Transverse colon (tissue), 4 donors: ENCODE results near the gene AZU1. TPM values are rescaled to one million over a fixed set of nuclear protein-coding genes. Genes with fewer than 3 reads are reported as not detected.
"Not testable (repeated sequence)": the region's sequence is repeated elsewhere in the genome, so short reads cannot be mapped to it uniquely, and the experiment has no call there.

Source experiments
- DNase-seq: peaks from one replicate; pipeline ENCODE4 v3.0.0-alpha.2; 2019
- H3K27ac ChIP-seq, 4 donors: fragments of 200-600 bp; sonication (generic); 2 replicates each; pipeline ENCODE4 v1.5.1; 2016 to 2018; ENCODE audit warnings: inconsistent platforms in 4 of 4
- H3K27me3 ChIP-seq: fragments of 200-600 bp; sonication (generic); 2 replicates; pipeline ENCODE4 v1.5.1; 2017; ENCODE audit warnings: inconsistent platforms
- H3K36me3 ChIP-seq, 4 donors: fragments of 200-600 bp; sonication (generic); 2 replicates each; pipeline ENCODE4 v1.5.1; 2017 to 2019; ENCODE audit warnings: inconsistent platforms in 4 of 4
- H3K4me1 ChIP-seq, 4 donors: fragments of 200-600 bp; sonication (generic); 2 replicates each; pipeline ENCODE4 v1.5.1; 2017 to 2020; ENCODE audit warnings: inconsistent platforms in 4 of 4
- H3K4me3 ChIP-seq, 4 donors: fragments of 200-600 bp; sonication (generic); 1 replicate in 1 of 4; 2 replicates in 3 of 4; pipeline versions ENCODE4 v1.5.1 to v1.6.1; 2017 to 2019; ENCODE audit warnings: inconsistent platforms in 4 of 4
- H3K9me3 ChIP-seq, 2 donors: fragments of 200-600 bp; sonication (generic); 2 replicates each; pipeline ENCODE4 v1.5.1; 2017 to 2019; ENCODE audit warnings: inconsistent platforms in 2 of 2
- CTCF ChIP-seq, 5 experiments: fragments of 200-600 bp in 3 of 5; fragments of 450-650 bp in 2 of 5; sonication (generic) in 3 of 5; IDR thresholded peaks; 1 replicate in 2 of 5; 2 replicates in 3 of 5; pipeline ENCODE4 v1.5.1; 2016 to 2017; ENCODE audit warnings: antibody characterized with exemption in 5 of 5, inconsistent platforms in 3 of 5, mild to moderate bottlenecking in 2 of 5, moderate library complexity in 1 of 5
- EP300 ChIP-seq: sonication (generic); formaldehyde crosslinking; IDR thresholded peaks from one replicate; pipeline ENCODE4 v1.6.1; 2017; ENCODE audit warnings: antibody characterized with exemption, low read depth
- POLR2A ChIP-seq: fragments of 450-650 bp; IDR thresholded peaks from one replicate; pipeline ENCODE4 v1.6.1; 2016; ENCODE audit warnings: antibody characterized with exemption, mild to moderate bottlenecking, moderate library complexity
- POLR2AphosphoS5 ChIP-seq, 3 donors: sonication (generic); formaldehyde crosslinking; IDR thresholded peaks; one replicate each; pipeline ENCODE4 v1.6.1; 2016; ENCODE audit warnings: antibody characterized with exemption in 3 of 3
- WGBS, 2 donors: methylation state at CpG; one replicate each; pipeline ENCODE4 v1.1.5; 2018; ENCODE audit warnings: low coverage in 1 of 2; 5-methylcytosine and 5-hydroxymethylcytosine counted together
- in situ Hi-C, 4 donors: fragments of 200-750 bp; cut with MboI; loops; one replicate each; pipeline versions ENCODE4 v1.15.0 to v1.15.1; 2017; ENCODE audit warnings: low sequenced_read_pairs in 3 of 4, low pct_ligation_motif_present in 1 of 4, low pct_unique_long_range_greater_than_20kb in 1 of 4
- intact Hi-C: fragments of 100-400 bp; cut with DNase I; formaldehyde crosslinking; loops from one replicate; pipeline ENCODE4 v1.15.1; 2023; ENCODE audit warnings: low total_unique reads
- total RNA-seq, 4 donors: library from RNA; depleted of rRNA; stranded (reverse); fragments of >200 nt; gene quantifications; one replicate each; pipeline ENCODE4 v1.1.0, GENCODE V29; 2016

AZU1 gene
- total RNA-seq, 4 donors from 2014 or later, result not detected

- WGBS, 2 donors, result 89% methylated on average over 44 of the region's 49 CpGs; no CpG with 5 or more reads in 1 of the 2 donors
- no peak for TF ChIP-seq POLR2A
- peak in 1 of 5 experiments; percentile 9 for TF ChIP-seq CTCF (IDR thresholded peaks at IDR 0.05)
- peak in 1 of 3 donors; percentile 28 for TF ChIP-seq POLR2AphosphoS5 (IDR thresholded peaks at IDR 0.05)
- no peak for TF ChIP-seq EP300
- no peaks in the 10 kb centered on the region for H3K9me3 ChIP-seq
- no peaks in the 10 kb centered on the region for H3K4me1 ChIP-seq
- in situ Hi-C loops, result no loop called here
- DNase-seq, result no peak
- H3K27me3 ChIP-seq, result no peaks in the 10 kb centered on the region
- no peak overlapping the region for H3K4me3 ChIP-seq
- no peak overlapping the region for H3K27ac ChIP-seq
- intact Hi-C loops, result no loop called here
- peaks cover 0 to 33% (median 15%) of the 10 kb centered on the region in 4 donors for H3K36me3 ChIP-seq
Measured at GRCh38 chr19:814152-815078, 13.2 kb upstream of the AZU1 start.

GRCh38 chr19:815079-815774, 12.4 kb upstream of the AZU1 start:
- intact Hi-C loops, result no loop called here
- no peak for DNase-seq

GRCh38 chr19:815775-816499, 11.7 kb upstream of the AZU1 start:
- in situ Hi-C loops, result no loop called here
- H3K27ac ChIP-seq, result no peak overlapping the region
- no peak overlapping the region for H3K4me3 ChIP-seq
- intact Hi-C loops, result no loop called here
- H3K27me3 ChIP-seq, result peaks cover 10% of the 10 kb centered on the region
- no peak for TF ChIP-seq EP300
- TF ChIP-seq POLR2AphosphoS5 (IDR thresholded peaks at IDR 0.05), result no peak
- no peak for TF ChIP-seq POLR2A
- no peak for TF ChIP-seq CTCF (IDR thresholded peaks at IDR 0.05)
- no peaks in the 10 kb centered on the region for H3K9me3 ChIP-seq
- no peak for DNase-seq
- H3K4me1 ChIP-seq, result no peaks in the 10 kb centered on the region
- H3K36me3 ChIP-seq, result peaks cover 0 to 17% (median 5%) of the 10 kb centered on the region in 4 donors
- WGBS, 2 donors, result 89 to 94% methylated on average over 4 to 12 of the region's 13 CpGs

More at GRCh38 chr19:815079-815774, 12.4 kb upstream of the AZU1 start:
- peaks cover 3% of the 10 kb centered on the region for H3K27me3 ChIP-seq
- peaks cover 0 to 25% (median 11%) of the 10 kb centered on the region in 4 donors for H3K36me3 ChIP-seq
- in situ Hi-C loops, result no loop called here
- WGBS, 2 donors, result 92% methylated on average over 43 of the region's 47 CpGs; no CpG with 5 or more reads in 1 of the 2 donors
- H3K4me1 ChIP-seq, result no peaks in the 10 kb centered on the region
- H3K9me3 ChIP-seq, result no peaks in the 10 kb centered on the region
- H3K27ac ChIP-seq, result no peak overlapping the region
- H3K4me3 ChIP-seq, result no peak overlapping the region
- TF ChIP-seq POLR2AphosphoS5 (IDR thresholded peaks at IDR 0.05) (no peak), POLR2A (no peak), EP300 (no peak), CTCF (IDR thresholded peaks at IDR 0.05) (no peak)

GRCh38 chr19:816500-816857, 11.2 kb upstream of the AZU1 start:
- peaks cover 0 to 4% (median 3%) of the 10 kb centered on the region in 4 donors for H3K4me1 ChIP-seq
- intact Hi-C loops, result no loop called here
- peaks cover 0 to 12% (median 2%) of the 10 kb centered on the region in 4 donors for H3K36me3 ChIP-seq
- H3K4me3 ChIP-seq, result no peak overlapping the region
- in situ Hi-C loops, result no loop called here
- H3K27ac ChIP-seq, result no peak overlapping the region
- WGBS, 2 donors, result 88 to 95% methylated on average over 2 of the region's 2 CpGs
- TF ChIP-seq CTCF (IDR thresholded peaks at IDR 0.05) (no peak), POLR2A (no peak), EP300 (no peak), POLR2AphosphoS5 (IDR thresholded peaks at IDR 0.05) (no peak)
- H3K27me3 ChIP-seq, result peaks cover 15% of the 10 kb centered on the region
- DNase-seq, result no peak
- H3K9me3 ChIP-seq, result no peaks in the 10 kb centered on the region

GRCh38 chr19:820212-820611, 7.4 kb upstream of the AZU1 start:
- 84 to 100% methylated on average over 2 to 5 of the region's 5 CpGs for WGBS, 2 donors
- DNase-seq, H3K9me3 ChIP-seq, H3K4me3 ChIP-seq, in situ Hi-C loops, H3K36me3 ChIP-seq, intact Hi-C loops, H3K27ac ChIP-seq: not testable (repeated sequence)
- peaks cover 44% of the 10 kb centered on the region for H3K27me3 ChIP-seq
- peaks cover 0 to 16% (median 14%) of the 10 kb centered on the region in 4 donors for H3K4me1 ChIP-seq
